Neuronal stem cell (in vitro differentiated cells): ENCODE data around the gene RNASEH2B. TPM values are rescaled to one million over a fixed set of nuclear protein-coding genes. Genes with fewer than 3 reads are reported as not detected.

Source experiments
- DNase-seq: peaks from one replicate; pipeline ENCODE4 v3.0.0-alpha.2; 2013; ENCODE audit warnings: low spot score
- H2AFZ ChIP-seq: one replicate; pipeline ENCODE4 v1.6.1; 2013; ENCODE audit warnings: mild to moderate bottlenecking, low read length, inconsistent platforms
- H2AK5ac ChIP-seq: 2 replicates; pipeline ENCODE4 v1.6.1; 2013; ENCODE audit warnings: low read depth, mild to moderate bottlenecking, inconsistent platforms, low read length, moderate library complexity, mixed read lengths
- H2BK120ac ChIP-seq: 2 replicates; pipeline ENCODE4 v1.6.1; 2013; ENCODE audit warnings: low read depth, mild to moderate bottlenecking, inconsistent platforms, low read length, moderate library complexity, mixed read lengths
- H2BK12ac ChIP-seq: one replicate; pipeline ENCODE4 v1.6.1; 2013; ENCODE audit warnings: low read length, inconsistent platforms
- H2BK15ac ChIP-seq: 2 replicates; pipeline ENCODE4 v1.6.1; 2013; ENCODE audit warnings: mild to moderate bottlenecking, low read length, inconsistent platforms, mixed read lengths
- H2BK5ac ChIP-seq: one replicate; pipeline ENCODE4 v1.6.1; 2013; ENCODE audit warnings: inconsistent platforms, mild to moderate bottlenecking, low read length, moderate library complexity
- H3K14ac ChIP-seq: one replicate; pipeline ENCODE4 v1.6.1; 2013; ENCODE audit warnings: low read length, inconsistent platforms
- H3K18ac ChIP-seq: 2 replicates; pipeline ENCODE4 v1.6.1; 2013; ENCODE audit warnings: low read length, inconsistent platforms
- H3K23ac ChIP-seq: 2 replicates; pipeline ENCODE4 v1.6.1; 2013; ENCODE audit warnings: low read depth, mild to moderate bottlenecking, mixed read lengths, low read length, inconsistent platforms; ENCODE audit not compliant: poor library complexity
- H3K27ac ChIP-seq: replicated peaks from 3 replicates; pipeline ENCODE4 v1.5.1; 2013; ENCODE audit warnings: low read length, inconsistent platforms
- H3K27me3 ChIP-seq, 3 experiments: 2 replicates each; pipeline ENCODE4 v1.6.1; 2013; ENCODE audit warnings: low read length in 3 of 3, mild to moderate bottlenecking in 2 of 3, inconsistent platforms in 1 of 3, low read depth in 1 of 3, mixed read lengths in 1 of 3, moderate library complexity in 1 of 3; ENCODE audit not compliant: control insufficient read depth in 3 of 3, insufficient read depth in 3 of 3
- H3K36me3 ChIP-seq, 2 donors: replicated peaks in 1 of 2; 2 replicates each; pipeline ENCODE4 v1.6.1; 2013; ENCODE audit warnings: low read length in 2 of 2; ENCODE audit not compliant: control insufficient read depth in 2 of 2, insufficient read depth in 2 of 2
- H3K4ac ChIP-seq: 2 replicates; pipeline ENCODE4 v1.6.1; 2013; ENCODE audit warnings: inconsistent platforms, mild to moderate bottlenecking, low read length, moderate library complexity
- H3K4me1 ChIP-seq, 2 donors: 1 replicate in 1 of 2; 2 replicates in 1 of 2; pipeline ENCODE4 v1.6.1; 2013; ENCODE audit warnings: low read length in 2 of 2, low read depth in 1 of 2; ENCODE audit not compliant: control insufficient read depth in 2 of 2, insufficient read depth in 1 of 2
- H3K4me2 ChIP-seq: one replicate; pipeline ENCODE4 v1.6.1; 2013; ENCODE audit warnings: mild to moderate bottlenecking, low read length, inconsistent platforms; ENCODE audit not compliant: insufficient read depth, poor library complexity, severe bottlenecking
- H3K4me3 ChIP-seq, 2 donors: 2 replicates each; pipeline ENCODE4 v1.5.1; 2013; ENCODE audit warnings: low read length in 2 of 2, mild to moderate bottlenecking in 2 of 2, inconsistent platforms in 1 of 2, moderate library complexity in 1 of 2
- H3K79me1 ChIP-seq: one replicate; pipeline ENCODE4 v1.6.1; 2013; ENCODE audit warnings: low read depth, mild to moderate bottlenecking, inconsistent platforms, low read length, moderate library complexity
- H3K9ac ChIP-seq: one replicate; pipeline ENCODE4 v1.6.1; 2013; ENCODE audit warnings: mild to moderate bottlenecking, low read depth, low read length, inconsistent platforms; ENCODE audit not compliant: poor library complexity
- H3K9me3 ChIP-seq, 2 donors: replicated peaks in 1 of 2; 2 replicates each; pipeline versions ENCODE3 to v1.6.1; 2013; ENCODE audit warnings: low read length in 2 of 2, mild to moderate bottlenecking in 2 of 2, inconsistent platforms in 1 of 2, low read depth in 1 of 2, mixed read lengths in 1 of 2, moderate library complexity in 1 of 2; ENCODE audit not compliant: control insufficient read depth in 2 of 2, insufficient read depth in 1 of 2
- H4K8ac ChIP-seq: one replicate; pipeline ENCODE4 v1.6.1; 2013; ENCODE audit warnings: low read depth, mild to moderate bottlenecking, inconsistent platforms, low read length, moderate library complexity
- H4K91ac ChIP-seq: one replicate; pipeline ENCODE4 v1.6.1; 2013; ENCODE audit warnings: low read length, low read depth, mild to moderate bottlenecking, inconsistent platforms; ENCODE audit not compliant: poor library complexity
- WGBS, 2 donors: extraction: QIAGEN DNeasy Blood & Tissue Kit; methylation state at CpG; one replicate each; pipeline ENCODE4 v1.1.7; 2013; ENCODE audit warnings: missing lambda C conversion rate in 2 of 2, mixed read lengths in 1 of 2; ENCODE audit not compliant: insufficient read length in 2 of 2, insufficient replicate concordance in 1 of 2; ENCODE audit errors: extremely low coverage in 2 of 2; 5-methylcytosine and 5-hydroxymethylcytosine counted together
- polyA plus RNA-seq, 2 experiments: library from polyadenylated mRNA; stranded (reverse); fragments of 200-250 nt; gene quantifications; one replicate each; pipeline ENCODE4 v1.2.3, GENCODE V29; 2013

Gene RNASEH2B, protein sequence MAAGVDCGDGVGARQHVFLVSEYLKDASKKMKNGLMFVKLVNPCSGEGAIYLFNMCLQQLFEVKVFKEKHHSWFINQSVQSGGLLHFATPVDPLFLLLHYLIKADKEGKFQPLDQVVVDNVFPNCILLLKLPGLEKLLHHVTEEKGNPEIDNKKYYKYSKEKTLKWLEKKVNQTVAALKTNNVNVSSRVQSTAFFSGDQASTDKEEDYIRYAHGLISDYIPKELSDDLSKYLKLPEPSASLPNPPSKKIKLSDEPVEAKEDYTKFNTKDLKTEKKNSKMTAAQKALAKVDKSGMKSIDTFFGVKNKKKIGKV
- polyA plus RNA-seq (2013, experiment 1 of 2): 27.8 TPM
- polyA plus RNA-seq (2013, experiment 2 of 2): 26.3 TPM

DNA sequence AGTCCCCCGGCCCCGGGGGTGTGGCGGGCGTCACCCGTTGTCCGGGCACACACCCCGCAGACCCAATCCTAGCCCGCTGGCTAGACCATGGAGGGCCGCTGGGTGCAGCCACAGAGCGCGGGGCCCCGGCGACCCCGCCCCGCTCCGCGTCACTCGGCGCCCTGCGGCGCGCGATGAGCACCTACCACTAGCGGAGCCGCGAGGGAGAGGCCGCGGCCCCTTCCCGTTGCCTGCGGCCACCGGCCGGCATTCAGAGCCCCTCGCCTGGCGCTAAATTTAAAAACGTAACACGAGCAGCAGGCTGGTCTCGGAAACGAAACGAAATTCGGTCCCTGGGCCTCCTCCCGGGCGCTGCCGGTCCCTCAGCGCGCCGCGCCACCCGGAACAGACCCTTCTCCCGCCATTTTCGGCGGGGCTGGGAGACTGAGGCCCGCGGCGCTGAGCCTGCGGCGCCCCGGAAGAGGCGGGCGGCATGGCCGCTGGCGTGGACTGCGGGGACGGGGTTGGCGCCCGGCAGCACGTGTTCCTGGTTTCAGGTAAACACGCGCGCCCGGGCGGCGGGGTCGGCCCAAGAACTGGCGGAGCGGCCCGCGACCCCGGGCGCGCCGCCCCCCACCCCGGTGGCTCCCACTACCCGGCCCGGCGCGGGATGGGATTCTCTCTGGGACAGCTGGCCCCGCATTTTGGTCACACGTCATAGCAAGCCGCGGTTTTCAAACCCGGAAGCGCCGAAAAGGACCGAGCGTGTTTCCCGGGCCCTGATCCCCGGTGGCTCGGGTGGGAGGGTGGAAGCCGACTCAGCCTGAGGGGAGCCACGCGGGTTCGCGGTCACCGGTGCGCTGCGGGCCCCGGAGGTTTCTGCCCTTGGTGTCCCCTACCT, at the start of gene RNASEH2B:
Gene RNASEH2B (plus strand): TSS at position 187 of the 880 bp plus-strand sequence. CDS start 286 bp downstream, at position 473.
- WGBS, 2 donors: no CpG with 5 or more reads among the region's 107 CpGs
- Histone ChIP-seq H3K23ac (peak within 1 kb of the TSS; percentile 61), H3K79me1 (no peaks in the 10 kb centered on the region), H3K14ac (no peak within 1 kb of the TSS), H4K8ac (no peak within 1 kb of the TSS), H3K36me3 (no peaks in the 10 kb centered on the region), H2BK5ac (peak within 1 kb of the TSS; percentile 67), H3K9me3 (no peaks in the 10 kb centered on the region), H3K4me1 (peaks cover 4 to 11% of the 10 kb centered on the region in 2 donors), H2AK5ac (peak within 1 kb of the TSS; percentile 18), H3K27ac (no peak within 1 kb of the TSS), H3K18ac (peak within 1 kb of the TSS; percentile 92), H4K91ac (no peak within 1 kb of the TSS), H3K27me3 (no peaks in the 10 kb centered on the region), H3K4me2 (peak within 1 kb of the TSS; percentile 76), H3K9ac (peak within 1 kb of the TSS; percentile 75), H3K4ac (peak within 1 kb of the TSS; percentile 86), H2BK120ac (peak within 1 kb of the TSS; percentile 56), H2AFZ (peak within 1 kb of the TSS; percentile 92), H2BK15ac (peak within 1 kb of the TSS; percentile 14), H3K4me3 (peak within 1 kb of the TSS; percentile 64 to 82), H2BK12ac (no peak within 1 kb of the TSS)
- peak; percentile 56 for DNase-seq

DNA sequence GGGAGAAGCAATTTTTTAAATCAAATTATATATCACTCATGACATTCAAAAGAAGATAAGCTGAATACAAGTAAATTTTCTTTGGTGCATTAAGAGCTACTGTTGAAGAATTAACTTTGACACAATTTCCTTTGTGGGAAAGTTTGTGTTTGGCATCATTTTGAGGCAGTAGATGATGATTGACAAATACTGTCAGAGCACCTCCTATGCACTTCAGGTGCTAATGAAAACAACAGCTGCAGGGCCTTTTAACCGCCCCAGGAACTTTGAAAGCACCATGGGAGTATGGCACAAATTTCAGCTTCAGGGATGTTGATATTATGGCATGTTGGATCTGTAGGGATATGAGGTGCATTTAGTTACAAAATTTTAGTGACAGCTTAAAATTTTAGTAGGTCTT, 45.1 kb upstream of the RNASEH2B start:
- Histone ChIP-seq H3K9me3 (peaks cover 0 to 2% of the 10 kb centered on the region in 2 donors), H2BK15ac (no peak overlapping the region), H3K14ac (no peak overlapping the region), H2BK120ac (no peak overlapping the region), H3K9ac (no peak overlapping the region), H3K79me1 (no peaks in the 10 kb centered on the region), H3K23ac (no peak overlapping the region), H3K27me3 (no peaks in the 10 kb centered on the region), H2AFZ (no peak overlapping the region), H4K91ac (no peak overlapping the region), H3K18ac (no peak overlapping the region), H4K8ac (no peak overlapping the region), H3K36me3 (no peaks in the 10 kb centered on the region), H3K4me1 (peaks cover 2 to 3% of the 10 kb centered on the region in 2 donors), H2BK5ac (no peak overlapping the region), H2AK5ac (no peak overlapping the region), H3K4me3 (no peak overlapping the region), H3K4me2 (no peak overlapping the region), H3K4ac (no peak overlapping the region), H3K27ac (no peak overlapping the region), H2BK12ac (no peak overlapping the region)
- no peak for DNase-seq
- no CpG with 5 or more reads among the region's 1 CpG for whole genome bisulfite sequencing, 2 donors

DNA sequence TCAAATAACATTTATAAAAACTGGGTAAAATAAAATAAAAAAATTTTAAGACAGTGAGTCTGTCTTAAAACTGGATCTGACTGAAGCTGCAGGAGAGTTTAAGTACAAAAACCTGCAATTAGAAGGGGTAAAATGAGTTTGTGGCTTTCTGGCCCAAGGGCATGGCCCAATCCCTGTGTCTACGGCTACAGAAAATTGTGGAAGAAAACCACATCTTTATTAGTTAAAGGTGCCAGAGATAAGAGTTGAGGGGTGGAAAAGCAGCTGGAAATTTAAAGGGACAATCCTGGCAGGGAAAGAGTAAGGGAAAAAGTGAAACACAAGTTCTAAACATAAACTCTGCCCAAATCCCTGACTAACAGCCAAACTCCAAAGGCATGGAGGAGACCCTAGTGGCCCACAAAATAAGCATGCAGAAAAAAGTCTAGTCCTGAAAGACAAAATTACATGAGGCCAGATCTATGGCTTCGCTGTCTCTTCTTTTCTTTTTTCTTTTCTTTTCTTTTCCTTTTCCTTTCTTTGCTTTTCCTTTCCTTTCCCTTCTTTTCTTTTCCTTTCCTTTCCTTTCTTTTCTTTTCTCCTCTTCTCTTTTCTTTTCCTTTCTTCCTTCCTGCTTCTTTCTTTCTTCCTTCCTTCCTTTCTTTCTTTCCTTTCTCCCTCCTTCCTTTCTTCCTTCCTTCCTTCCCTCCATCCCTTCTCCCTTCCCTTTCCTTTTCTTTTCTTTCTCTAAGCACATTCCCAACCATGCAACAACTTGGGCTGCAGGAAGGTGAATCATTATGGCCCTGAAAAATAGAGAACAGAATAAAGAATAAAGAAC, 42.6 kb upstream of the RNASEH2B start:
- Histone ChIP-seq H3K27me3 (no peaks in the 10 kb centered on the region), H3K9me3 (peaks cover 0 to 2% of the 10 kb centered on the region in 2 donors), H2BK120ac (no peak overlapping the region), H3K4me1 (peaks cover 2 to 3% of the 10 kb centered on the region in 2 donors), H2AFZ (peak overlapping the region; percentile 56), H3K18ac (no peak overlapping the region), H3K36me3 (no peaks in the 10 kb centered on the region), H3K79me1 (no peaks in the 10 kb centered on the region), H3K4me2 (no peak overlapping the region), H4K91ac (no peak overlapping the region), H2BK5ac (no peak overlapping the region), H3K4ac (no peak overlapping the region), H3K23ac (no peak overlapping the region), H3K14ac (no peak overlapping the region), H2AK5ac (no peak overlapping the region), H3K27ac (no peak overlapping the region), H2BK12ac (no peak overlapping the region), H2BK15ac (no peak overlapping the region), H3K4me3 (no peak overlapping the region), H4K8ac (no peak overlapping the region), H3K9ac (no peak overlapping the region)
- no CpG with 5 or more reads among the region's 2 CpGs for WGBS, 2 donors
- no peak for DNase-seq
